ENCODE data around the gene CPNE9. TPM values are rescaled to one million over a fixed set of nuclear protein-coding genes. Genes with fewer than 3 reads are reported as not detected.

CPNE9 gene
- total RNA-seq, 1 donor from 2014 or later: 0.69 TPM

GRCh38 chr3:9686703-9687102, 16.9 kb upstream of the CPNE9 start:
- no peaks in the 10 kb centered on the region for H3K9me3 Mint-ChIP-seq (ENCODE audit: low read depth)
- no peak overlapping the region for H3K27ac Mint-ChIP-seq
- no peak for TF ChIP-seq CTCF (IDR thresholded peaks at IDR 0.05; ENCODE audit: unreplicated experiment)
- peaks cover 7% of the 10 kb centered on the region for H3K36me3 Mint-ChIP-seq (ENCODE audit: insufficient read depth)
- no peak for DNase-seq (ENCODE audit: low spot score, unreplicated experiment)
- H3K4me1 Mint-ChIP-seq (ENCODE audit: low read depth): no peaks in the 10 kb centered on the region
- H3K27me3 Mint-ChIP-seq: no peaks in the 10 kb centered on the region
- H3K4me3 Mint-ChIP-seq (ENCODE audit: low read depth): no peak overlapping the region

GRCh38 chr3:9687514-9687913, 16.1 kb upstream of the CPNE9 start:
- no peak for DNase-seq (ENCODE audit: low spot score, unreplicated experiment)
- H3K9me3 Mint-ChIP-seq (ENCODE audit: low read depth): no peaks in the 10 kb centered on the region
- H3K36me3 Mint-ChIP-seq (ENCODE audit: insufficient read depth): peaks cover 6% of the 10 kb centered on the region

GRCh38 chr3:9688961-9689360, 14.7 kb upstream of the CPNE9 start:
- no peaks in the 10 kb centered on the region for H3K27me3 Mint-ChIP-seq
- H3K36me3 Mint-ChIP-seq (ENCODE audit: insufficient read depth): peaks cover 8% of the 10 kb centered on the region

More at GRCh38 chr3:9687514-9687913, 16.1 kb upstream of the CPNE9 start:
- Mint-ChIP-seq H3K27ac (no peak overlapping the region), H3K4me1 (ENCODE audit: low read depth) (no peaks in the 10 kb centered on the region), H3K4me3 (ENCODE audit: low read depth) (no peak overlapping the region), H3K27me3 (no peaks in the 10 kb centered on the region)
- no peak for TF ChIP-seq CTCF (IDR thresholded peaks at IDR 0.05; ENCODE audit: unreplicated experiment)

GRCh38 chr3:9689757-9690156, 13.9 kb upstream of the CPNE9 start:
- Mint-ChIP-seq H3K4me1 (ENCODE audit: low read depth) (no peaks in the 10 kb centered on the region), H3K27me3 (no peaks in the 10 kb centered on the region), H3K9me3 (ENCODE audit: low read depth) (no peaks in the 10 kb centered on the region), H3K27ac (no peak overlapping the region), H3K4me3 (ENCODE audit: low read depth) (no peak overlapping the region), H3K36me3 (ENCODE audit: insufficient read depth) (peaks cover 8% of the 10 kb centered on the region)
- no peak for DNase-seq (ENCODE audit: low spot score, unreplicated experiment)
- no peak for TF ChIP-seq CTCF (IDR thresholded peaks at IDR 0.05; ENCODE audit: unreplicated experiment)

More at GRCh38 chr3:9688961-9689360, 14.7 kb upstream of the CPNE9 start:
- no peak for TF ChIP-seq CTCF (IDR thresholded peaks at IDR 0.05; ENCODE audit: unreplicated experiment)
- H3K27ac Mint-ChIP-seq: no peak overlapping the region
- no peaks in the 10 kb centered on the region for H3K9me3 Mint-ChIP-seq (ENCODE audit: low read depth)
- H3K4me3 Mint-ChIP-seq (ENCODE audit: low read depth): no peak overlapping the region
- no peak for DNase-seq (ENCODE audit: low spot score, unreplicated experiment)
- no peaks in the 10 kb centered on the region for H3K4me1 Mint-ChIP-seq (ENCODE audit: low read depth)

GRCh38 chr3:9690451-9691450, 12.9 kb upstream of the CPNE9 start:
- H3K4me1 Mint-ChIP-seq (ENCODE audit: low read depth): no peaks in the 10 kb centered on the region
- no peak for DNase-seq (ENCODE audit: low spot score, unreplicated experiment)
- no peaks in the 10 kb centered on the region for H3K27me3 Mint-ChIP-seq
- H3K36me3 Mint-ChIP-seq (ENCODE audit: insufficient read depth): peaks cover 6% of the 10 kb centered on the region
- no peak overlapping the region for H3K4me3 Mint-ChIP-seq (ENCODE audit: low read depth)
- H3K27ac Mint-ChIP-seq: no peak overlapping the region
- no peaks in the 10 kb centered on the region for H3K9me3 Mint-ChIP-seq (ENCODE audit: low read depth)
- TF ChIP-seq CTCF (IDR thresholded peaks at IDR 0.05; ENCODE audit: unreplicated experiment): no peak

All from progenitor cell of endocrine pancreas (in vitro differentiated cells).